Bronchial smooth muscle cell (primary cell): Measurements from ENCODE around the gene KPNA2. TPM values are rescaled to one million over a fixed set of nuclear protein-coding genes. Genes with fewer than 3 reads are reported as not detected.

ENCODE experiments used
- total RNA-seq: library from RNA; depleted of rRNA; stranded (reverse); fragments of >200 nt; gene quantifications from 2 replicates; pipeline ENCODE4 v1.2.1, GENCODE V29; 2014

KPNA2 gene
- 28.5 and 45.8 TPM in 2 replicates for total RNA-seq

GRCh38 chr17:68035523-68036303 lies at the start of gene KPNA2:
TSS of gene KPNA2 (plus strand) at chr17:68035735. CDS start at chr17:68037133, 1,398 bp downstream.

GRCh38 chr17:67996301-67997171 lies 39.0 kb upstream of the KPNA2 start, which contains the start of gene C17orf58:
TSS of gene C17orf58 (minus strand) at chr17:67996469. CDS start at chr17:67996198, 271 bp downstream.

Other genes starting within 250 kb of the KPNA2 start
- 27.0 and 35.5 TPM in 2 replicates for gene BPTF, start 210.2 kb upstream of the KPNA2 start, total RNA-seq
- 11.5 and 30.7 TPM in 2 replicates for gene C17orf58, start 39.3 kb upstream of the KPNA2 start, total RNA-seq
- gene AMZ2, start 212.3 kb downstream of the KPNA2 start, total RNA-seq: 64.6 and 83.1 TPM in 2 replicates